Sciatic nerve (tissue), 2 donors: ENCODE measurements around the gene MCM3AP. TPM values are rescaled to one million over a fixed set of nuclear protein-coding genes. Genes with fewer than 3 reads are reported as not detected.

Experiments used
- ATAC-seq: fragments of 200-7000 bp; cut with Tn5 transposase; one replicate; pipeline ENCODE4 v1.9.1; 2020; ENCODE audit warnings: mild to moderate bottlenecking, moderate library complexity
- DNase-seq: peaks from one replicate; pipeline ENCODE4 v3.0.0-alpha.2; 2020; ENCODE audit warnings: low spot score
- intact Hi-C: fragments of 100-400 bp; cut with DNase I; formaldehyde crosslinking; loops from one replicate; pipeline ENCODE4 v1.14.2; 2022
- total RNA-seq: library from RNA; stranded (reverse); fragmentation: NEBNext Ultra II Directional; extraction: Animal tissue kit (Norgen Biotek cat#: 25700); gene quantifications from one replicate; pipeline ENCODE4 v1.2.1, GENCODE V29; 2021
- donor health status: DM: no; HTN: no; CAD: no.
- donor health status: DM: no; HTN: no; CAD: no.

Gene MCM3AP
- total RNA-seq, 1 donor from 2014 or later, result 103 TPM

- ATAC-seq (no peak), DNase-seq (peak; percentile 47)
- intact Hi-C loops, result no loop called here
Measured at GRCh38 chr21:46195595-46196195, 89.7 kb downstream of the MCM3AP start.

GRCh38 chr21:46194374-46195334, 90.8 kb downstream of the MCM3AP start:
- intact Hi-C loops, result no loop called here
- DNase-seq, result peak; percentile 44
- no peak for ATAC-seq

- ATAC-seq (no peak), DNase-seq (no peak)
- intact Hi-C loops, result no loop called here
Measured at GRCh38 chr21:46193829-46194373, 91.5 kb downstream of the MCM3AP start.

- intact Hi-C loops, result no loop called here
- ATAC-seq, result no peak
- peak; percentile 56 for DNase-seq
Measured at GRCh38 chr21:46191686-46192575, 93.5 kb downstream of the MCM3AP start.

- DNase-seq, result peak; percentile 47
- intact Hi-C loops, result no loop called here
Measured at GRCh38 chr21:46191257-46191685, 94.1 kb downstream of the MCM3AP start.

GRCh38 chr21:46190491-46191131, 94.8 kb downstream of the MCM3AP start:
- intact Hi-C loops, result no loop called here
- ATAC-seq, result no peak
- DNase-seq, result peak; percentile 48

More at GRCh38 chr21:46191257-46191685, 94.1 kb downstream of the MCM3AP start:
- peak; percentile 33 for ATAC-seq

- DNase-seq (no peak), ATAC-seq (no peak)
- intact Hi-C loops, result no loop called here
Measured at GRCh38 chr21:46189959-46190490, 95.4 kb downstream of the MCM3AP start.

- intact Hi-C loops, result no loop called here
- ATAC-seq (no peak), DNase-seq (peak; percentile 46)
Measured at GRCh38 chr21:46189213-46189958, 96.0 kb downstream of the MCM3AP start.

GRCh38 chr21:46188226-46189212, 96.9 kb downstream of the MCM3AP start:
- intact Hi-C loops, result no loop called here
- ATAC-seq, result no peak
- DNase-seq, result no peak

GRCh38 chr21:46187814-46188213, 97.6 kb downstream of the MCM3AP start:
- intact Hi-C loops, result no loop called here
- DNase-seq, result no peak
- no peak for ATAC-seq

- no peak for DNase-seq
- no peak for ATAC-seq
- intact Hi-C loops, result no loop called here
Measured at GRCh38 chr21:46187261-46187660, 98.2 kb downstream of the MCM3AP start.

- intact Hi-C loops, result no loop called here
- DNase-seq (no peak), ATAC-seq (no peak)
Measured at GRCh38 chr21:46185716-46186115, 99.7 kb downstream of the MCM3AP start.

Other genes with a start within 250 kb of the MCM3AP start
- 397 TPM for gene COL6A2, start 187.5 kb downstream of the MCM3AP start, total RNA-seq
- 2.9 TPM for gene FTCD, start 130.0 kb downstream of the MCM3AP start, total RNA-seq
- 9.9 TPM for gene SPATC1L, start 101.2 kb downstream of the MCM3AP start, total RNA-seq
- 111 TPM for gene LSS, start 56.8 kb downstream of the MCM3AP start, total RNA-seq
- 12.7 TPM for gene YBEY, start 731 bp upstream of the MCM3AP start, total RNA-seq
- gene C21orf58, start 38.3 kb upstream of the MCM3AP start, total RNA-seq, result 4.4 TPM
- gene PCNT, start 38.5 kb upstream of the MCM3AP start, total RNA-seq, result 41.9 TPM
- gene DIP2A, start 173.3 kb upstream of the MCM3AP start, total RNA-seq, result 73.7 TPM